GM18861 (cell line): ENCODE results near the gene LBHD2.
"Not testable (repeated sequence)": the region's sequence is repeated elsewhere in the genome, so short reads cannot be mapped to it uniquely, and the experiment has no call there.

ENCODE experiments used
- ATAC-seq: cut with Tn5 transposase; IDR thresholded peaks from one replicate; pipeline ENCODE4 v1.9.1; 2021; ENCODE audit not compliant: unreplicated experiment

The LBHD2 gene

GRCh38 chr14:103103461-103104388 is 19.7 kb downstream of the LBHD2 start:
- no peak for ATAC-seq

GRCh38 chr14:103104389-103104653 is 20.3 kb downstream of the LBHD2 start:
- ATAC-seq = no peak

- ATAC-seq = no peak
These were observed 20.8 kb downstream of the LBHD2 start for GRCh38 chr14:103104654-103105452.

DNA sequence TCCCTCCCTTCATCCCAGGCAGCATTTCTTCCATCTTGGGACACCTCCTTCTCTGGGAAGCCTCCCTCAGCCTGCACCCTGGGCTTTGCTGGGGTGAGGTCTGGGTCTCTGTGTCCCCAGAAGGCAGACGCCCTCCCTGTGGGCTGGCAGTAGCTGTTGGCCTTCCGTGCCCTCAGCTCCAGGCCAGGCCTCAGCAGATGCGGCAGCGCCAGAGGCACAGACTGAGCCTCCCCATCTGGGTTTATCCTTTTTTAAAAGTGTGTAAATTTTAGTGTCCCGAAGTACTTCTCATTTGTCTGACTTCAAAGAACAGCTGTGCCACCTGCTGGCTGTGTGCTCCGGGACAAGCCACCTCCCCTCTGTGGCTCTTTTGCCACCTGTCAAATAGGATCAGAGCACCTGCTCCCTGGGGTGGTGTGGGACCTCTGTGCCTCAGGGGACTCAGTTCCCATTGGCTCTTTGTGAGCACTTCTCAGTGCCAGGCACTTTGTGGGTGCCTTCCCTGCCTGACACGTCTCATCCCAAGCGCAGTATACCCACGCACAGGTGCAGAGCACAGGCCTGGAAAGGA is 21.7 kb downstream of the LBHD2 start:
- ATAC-seq = no peak

- no peak for ATAC-seq
These were observed 23.4 kb downstream of the LBHD2 start for GRCh38 chr14:103107455-103107854.

GRCh38 chr14:103107941-103108748 is 24.1 kb downstream of the LBHD2 start:
- ATAC-seq = no peak

- ATAC-seq = no peak
These were observed 24.8 kb downstream of the LBHD2 start for GRCh38 chr14:103108749-103109207.

DNA sequence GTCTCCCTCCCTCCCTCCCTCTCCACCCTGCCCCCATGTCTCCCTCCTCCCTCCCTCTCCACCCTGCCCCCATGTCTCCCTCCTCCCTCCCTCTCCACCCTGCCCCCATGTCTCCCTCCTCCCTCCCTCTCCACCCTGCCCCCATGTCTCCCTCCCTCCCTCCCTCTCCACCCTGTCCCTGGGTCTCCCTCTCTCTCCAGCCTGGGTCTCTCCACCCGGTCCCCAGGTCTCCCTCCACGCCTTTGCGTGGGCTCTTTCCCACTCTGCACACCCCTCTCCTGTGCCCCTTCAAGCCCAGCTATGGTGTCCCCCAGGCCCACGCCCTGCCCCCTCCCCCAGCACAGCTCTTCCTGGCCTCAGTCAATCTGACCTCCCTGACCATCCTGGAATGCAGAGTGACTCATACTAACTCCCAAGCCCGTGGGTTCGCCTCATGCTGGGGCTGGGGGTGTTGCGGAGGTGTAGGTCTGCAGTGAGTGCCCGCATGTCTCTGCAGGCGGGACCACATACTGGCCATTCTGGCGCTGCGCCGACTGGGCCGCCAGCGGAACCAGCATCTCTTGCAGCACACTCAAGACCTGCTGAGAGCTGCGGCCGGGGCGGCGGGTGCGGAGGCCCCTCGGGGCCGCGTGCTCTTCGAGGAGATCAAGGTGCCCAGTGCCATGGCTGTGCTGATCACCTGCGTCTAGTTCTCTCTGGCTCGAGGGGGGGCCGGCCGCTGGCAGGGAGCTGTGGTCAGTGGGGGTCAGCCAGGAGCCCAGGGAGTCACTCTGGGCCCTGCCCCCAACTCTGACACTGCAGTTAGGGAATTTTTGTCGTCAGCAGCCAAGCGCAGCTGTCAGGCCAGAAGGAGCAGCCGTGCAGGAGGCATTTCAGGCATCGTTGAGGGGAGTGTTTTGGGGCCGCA is 25.8 kb downstream of the LBHD2 start:
- ATAC-seq = no peak

GRCh38 chr14:103110681-103111231 is 26.7 kb downstream of the LBHD2 start:
- ATAC-seq = no peak

DNA sequence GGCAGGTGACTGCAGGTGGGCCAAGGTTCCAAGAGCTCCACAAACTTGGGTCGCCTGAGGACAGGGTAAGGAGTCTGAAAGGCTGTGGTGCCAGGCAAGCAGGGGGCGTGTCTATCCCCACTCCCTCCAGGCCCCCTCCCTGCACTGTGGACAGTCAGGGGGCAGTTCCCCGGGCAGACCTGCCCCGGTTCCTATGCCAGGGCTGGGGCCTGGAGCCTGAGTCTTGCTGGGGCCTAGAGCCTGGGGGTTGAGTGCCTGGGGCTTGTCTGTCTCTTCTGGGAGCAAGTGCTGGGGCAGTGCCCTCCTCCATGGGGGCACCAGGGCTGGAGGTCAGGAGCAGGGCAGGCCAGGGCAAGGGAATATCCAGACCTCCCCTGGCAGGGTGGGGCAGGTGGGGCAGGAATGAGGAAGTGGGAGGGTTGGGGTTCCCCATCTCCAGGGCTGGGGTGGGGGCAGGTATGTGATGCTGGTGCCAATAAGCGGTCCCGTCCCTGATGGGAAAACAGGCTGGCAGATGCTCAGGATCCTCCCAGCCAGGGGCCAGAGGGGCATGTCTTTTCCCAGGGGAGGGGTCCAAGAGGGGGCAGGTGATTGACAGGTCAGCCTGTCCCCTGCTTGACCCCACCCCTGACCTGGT is 27.3 kb downstream of the LBHD2 start:
- ATAC-seq = no peak

- no peak for ATAC-seq
These were observed 28.6 kb downstream of the LBHD2 start for GRCh38 chr14:103112400-103113243.

- ATAC-seq = no peak
These were observed 29.3 kb downstream of the LBHD2 start for GRCh38 chr14:103113303-103113702.

DNA sequence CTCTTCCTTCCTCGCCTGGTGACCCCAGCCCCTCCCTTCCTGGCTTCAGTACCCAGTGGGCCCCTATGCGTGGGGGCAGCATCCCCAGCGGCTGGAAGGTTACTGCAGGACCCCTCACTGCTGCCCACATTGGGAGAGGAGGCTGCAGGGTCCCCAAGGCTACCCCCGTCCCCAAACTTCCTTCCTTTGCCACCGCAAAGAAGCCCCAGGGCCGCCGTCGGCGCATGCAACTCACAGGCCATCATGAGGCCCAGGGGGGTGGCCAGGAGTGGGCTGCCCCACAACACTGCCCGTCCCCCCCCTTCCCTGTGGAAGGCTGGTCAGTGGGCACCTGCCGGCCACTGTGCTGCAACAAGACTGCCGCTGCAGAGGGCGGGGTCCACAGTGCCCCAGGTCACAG is 29.8 kb downstream of the LBHD2 start:
- no peak for ATAC-seq

DNA sequence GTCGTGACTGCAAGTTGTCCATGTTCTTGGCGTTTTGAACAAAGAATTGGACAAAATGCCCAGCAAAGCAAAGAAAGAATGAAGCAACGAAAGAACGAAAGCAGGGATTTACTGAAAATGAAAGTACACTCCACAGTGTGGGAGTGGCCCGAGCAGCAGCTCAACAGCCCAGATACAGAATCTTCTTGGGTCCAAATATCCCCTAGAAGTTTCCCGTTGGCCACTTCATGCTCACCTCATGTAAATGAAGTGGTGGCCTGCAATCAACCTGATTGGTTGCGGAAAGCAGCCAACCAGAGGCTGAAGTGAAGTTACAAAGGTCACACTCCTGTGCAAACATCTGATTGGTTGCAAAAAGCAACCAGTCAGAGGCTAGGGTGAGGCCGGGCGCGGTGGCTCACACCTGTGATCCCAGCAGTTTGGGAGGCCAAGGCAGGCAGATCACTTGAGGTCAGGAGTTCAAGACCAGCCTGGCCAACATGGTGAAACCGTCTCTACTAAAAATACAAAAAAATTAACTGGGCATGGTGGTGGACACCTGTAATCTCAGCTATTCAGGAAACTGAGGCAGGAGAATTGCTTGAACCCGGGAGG is 31.2 kb downstream of the LBHD2 start:
- ATAC-seq = not testable (repeated sequence)

- no peak for ATAC-seq
These were observed 32.0 kb downstream of the LBHD2 start for GRCh38 chr14:103115845-103116572.

GRCh38 chr14:103116636-103117035 is 32.6 kb downstream of the LBHD2 start:
- ATAC-seq = no peak

- not testable (repeated sequence) for ATAC-seq
These were observed 33.5 kb downstream of the LBHD2 start for GRCh38 chr14:103117499-103117898.
